Mammary epithelial cell (primary cell): ENCODE data around the gene CIB1.

ENCODE experiments used
- EZH2 ChIP-seq: IDR thresholded peaks from 2 replicates; pipeline ENCODE4 v1.6.1; 2012; ENCODE audit warnings: low read length, inconsistent platforms, borderline replicate concordance
- TF ChIP-seq, protein P1 (sequence below), 2 donors: IDR thresholded peaks in 1 of 2; conservative IDR thresholded peaks in 1 of 2; 2 replicates each; pipeline ENCODE4 v1.5.1; 2011 to 2012; ENCODE audit warnings: inconsistent platforms in 2 of 2, low read length in 2 of 2, mild to moderate bottlenecking in 2 of 2, control low read depth in 1 of 2, low read depth in 1 of 2; ENCODE audit not compliant: insufficient read depth in 1 of 2; ENCODE audit errors: extremely low read depth in 1 of 2

GRCh38 chr15:90232941-90233386 lies 777 bp downstream of the CIB1 start:
- TF ChIP-seq, protein P1, sequence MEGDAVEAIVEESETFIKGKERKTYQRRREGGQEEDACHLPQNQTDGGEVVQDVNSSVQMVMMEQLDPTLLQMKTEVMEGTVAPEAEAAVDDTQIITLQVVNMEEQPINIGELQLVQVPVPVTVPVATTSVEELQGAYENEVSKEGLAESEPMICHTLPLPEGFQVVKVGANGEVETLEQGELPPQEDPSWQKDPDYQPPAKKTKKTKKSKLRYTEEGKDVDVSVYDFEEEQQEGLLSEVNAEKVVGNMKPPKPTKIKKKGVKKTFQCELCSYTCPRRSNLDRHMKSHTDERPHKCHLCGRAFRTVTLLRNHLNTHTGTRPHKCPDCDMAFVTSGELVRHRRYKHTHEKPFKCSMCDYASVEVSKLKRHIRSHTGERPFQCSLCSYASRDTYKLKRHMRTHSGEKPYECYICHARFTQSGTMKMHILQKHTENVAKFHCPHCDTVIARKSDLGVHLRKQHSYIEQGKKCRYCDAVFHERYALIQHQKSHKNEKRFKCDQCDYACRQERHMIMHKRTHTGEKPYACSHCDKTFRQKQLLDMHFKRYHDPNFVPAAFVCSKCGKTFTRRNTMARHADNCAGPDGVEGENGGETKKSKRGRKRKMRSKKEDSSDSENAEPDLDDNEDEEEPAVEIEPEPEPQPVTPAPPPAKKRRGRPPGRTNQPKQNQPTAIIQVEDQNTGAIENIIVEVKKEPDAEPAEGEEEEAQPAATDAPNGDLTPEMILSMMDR (conservative IDR thresholded peaks at IDR 0.05 in 1 of 2, IDR thresholded peaks at IDR 0.05 in 1 of 2; ENCODE audit: extremely low read depth in 1 of 2, insufficient read depth in 1 of 2, low read depth in 1 of 2, low read length in 2 of 2), result peak; percentile 21 to 67
- TF ChIP-seq EZH2, result no peak
